A549 treated with GW870086 at 1 μM for 4 hours (cell line): ENCODE results near the gene CCDC68. TPM values are rescaled to one million over a fixed set of nuclear protein-coding genes. Genes with fewer than 3 reads are reported as not detected.

ENCODE experiments used
- total RNA-seq: library from RNA; stranded (reverse); fragments of 200-300 nt; extraction: Qiagen RNA extraction; gene quantifications from 5 replicates; pipeline ENCODE4 v1.2.3, GENCODE V29; 2022; ENCODE audit warnings: low read depth

Gene CCDC68
- total RNA-seq: 2.4 to 4.2 TPM (median 3.2 TPM) in 5 replicates

DNA sequence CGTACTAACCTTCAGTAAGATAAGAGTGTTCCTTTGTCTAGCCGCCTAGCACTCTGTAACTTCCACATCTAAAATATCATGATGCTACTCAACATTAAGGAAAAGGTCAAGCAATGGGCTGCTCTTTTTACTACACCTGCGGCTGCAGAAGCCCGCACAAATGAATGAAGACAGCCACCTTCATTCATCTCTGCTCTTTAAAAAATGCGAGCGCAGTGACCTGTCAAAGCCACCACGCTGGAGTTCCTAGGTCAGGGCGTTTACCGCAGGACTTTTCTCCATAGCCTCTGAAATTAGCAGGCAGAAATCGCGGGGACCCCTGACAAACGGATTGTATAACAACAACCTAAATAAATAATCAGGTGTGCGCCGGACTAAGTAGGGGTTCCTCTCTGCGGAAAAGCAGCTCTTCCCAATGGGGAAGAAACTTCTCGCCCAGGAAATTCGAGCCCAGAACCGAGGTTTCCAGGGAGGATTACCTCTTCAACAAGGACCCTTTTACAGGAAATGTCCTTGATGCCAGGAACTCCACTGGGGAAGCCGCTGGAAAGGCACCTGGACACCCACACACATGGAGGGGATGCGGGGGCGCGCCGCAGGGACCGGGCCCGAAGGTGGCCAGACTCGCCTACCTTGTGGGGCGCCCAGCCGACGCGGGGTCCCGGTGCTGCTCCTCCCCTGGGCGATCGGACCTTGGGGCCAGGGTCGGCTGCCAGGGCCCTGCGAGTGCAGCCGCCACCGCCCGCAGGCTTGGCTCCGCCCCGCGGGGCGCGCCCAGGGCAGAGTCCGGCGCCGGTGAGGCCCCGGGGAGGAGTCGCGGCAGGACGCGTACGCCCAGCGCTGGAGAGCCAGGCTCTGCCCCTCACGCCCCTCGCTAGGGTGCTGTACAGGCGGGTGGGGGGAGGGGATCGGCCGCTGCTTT, at the start of gene CCDC68:
Gene CCDC68, minus strand, starts transcription at position 758 of the 922 bp plus-strand sequence. CDS start 16,670 bp downstream, outside the sequence.

Other genes with a start within 250 kb of the CCDC68 start
- 8.1 to 12.4 TPM (median 9.0 TPM) in 5 replicates for gene RAB27B, start 131.0 kb downstream of the CCDC68 start, total RNA-seq